PC-9 (cell line): ENCODE data around the gene IRF8.

Source experiments
- CTCF ChIP-seq: fragments of 200-600 bp; sonication (generic); conservative IDR thresholded peaks from 2 replicates; pipeline ENCODE4 v1.6.1; 2017; ENCODE audit warnings: mixed run types, antibody characterized with exemption, mild to moderate bottlenecking, moderate library complexity
- EZH2 ChIP-seq: fragments of 200-600 bp; sonication (generic); IDR thresholded peaks from 2 replicates; pipeline ENCODE4 v1.8.0; 2017; ENCODE audit warnings: antibody characterized with exemption, low read depth

GRCh38 chr16:85969591-85969990, 70.6 kb downstream of the IRF8 start:
- TF ChIP-seq CTCF (no peak), EZH2 (no peak)
